ENCODE measurements around the gene SLC25A19. TPM values are rescaled to one million over a fixed set of nuclear protein-coding genes. Genes with fewer than 3 reads are reported as not detected.
A peak's percentile ranks its signal among the peaks of the same experiment; 100 is the strongest.
"Not testable (repeated sequence)": the region's sequence is repeated elsewhere in the genome, so short reads cannot be mapped to it uniquely, and the experiment has no call there.

Gene SLC25A19
- total RNA-seq, 1 experiment from 2014 or later, result 6.7 TPM

- DNase-seq (ENCODE audit: low read depth), result no peak
Measured at GRCh38 chr17:75267411-75268232, 21.6 kb downstream of the SLC25A19 start.

GRCh38 chr17:75267153-75267410 is 22.2 kb downstream of the SLC25A19 start:
- DNase-seq (ENCODE audit: low read depth), result no peak

GRCh38 chr17:75266316-75267152 is 22.7 kb downstream of the SLC25A19 start:
- DNase-seq (ENCODE audit: low read depth), result no peak

GRCh38 chr17:75265614-75266315 is 23.5 kb downstream of the SLC25A19 start:
- no peak for DNase-seq (ENCODE audit: low read depth)

GRCh38 chr17:75263055-75263454 is 26.2 kb downstream of the SLC25A19 start:
- DNase-seq (ENCODE audit: low read depth), result no peak

- DNase-seq (ENCODE audit: low read depth), result peak; percentile 46
Measured at GRCh38 chr17:75262112-75262606, 27.1 kb downstream of the SLC25A19 start.

GRCh38 chr17:75261336-75262111 is 27.7 kb downstream of the SLC25A19 start, which contains the start of the genes GGA3 and MRPS7:
TSS of gene GGA3 (minus strand) at chr17:75261606. CDS start at chr17:75261587, 19 bp downstream.
TSS of gene MRPS7 (plus strand) at chr17:75261879. CDS start at chr17:75261901, 22 bp downstream.
- DNase-seq (ENCODE audit: low read depth), result peak; percentile 87

GRCh38 chr17:75260641-75261335 is 28.4 kb downstream of the SLC25A19 start:
- DNase-seq (ENCODE audit: low read depth), result no peak

- not testable (repeated sequence) for DNase-seq (ENCODE audit: low read depth)
Measured at GRCh38 chr17:75257228-75257627, 32.0 kb downstream of the SLC25A19 start.

- not testable (repeated sequence) for DNase-seq (ENCODE audit: low read depth)
Measured at GRCh38 chr17:75255954-75256698, 33.1 kb downstream of the SLC25A19 start.

GRCh38 chr17:75252039-75252816 is 37.0 kb downstream of the SLC25A19 start:
- no peak for DNase-seq (ENCODE audit: low read depth)

- DNase-seq (ENCODE audit: low read depth), result no peak
Measured at GRCh38 chr17:75250009-75250471, 39.2 kb downstream of the SLC25A19 start.

GRCh38 chr17:75249564-75249963 is 39.7 kb downstream of the SLC25A19 start:
- DNase-seq (ENCODE audit: low read depth), result no peak

- DNase-seq (ENCODE audit: low read depth), result no peak
Measured at GRCh38 chr17:75246404-75246803, 42.8 kb downstream of the SLC25A19 start.

- DNase-seq (ENCODE audit: low read depth), result no peak
Measured at GRCh38 chr17:75245011-75245410, 44.2 kb downstream of the SLC25A19 start.

GRCh38 chr17:75244133-75244866 is 44.9 kb downstream of the SLC25A19 start:
- no peak for DNase-seq (ENCODE audit: low read depth)

GRCh38 chr17:75242461-75243042 is 46.7 kb downstream of the SLC25A19 start:
- DNase-seq (ENCODE audit: low read depth), result no peak

- DNase-seq (ENCODE audit: low read depth), result no peak
Measured at GRCh38 chr17:75241996-75242460, 47.2 kb downstream of the SLC25A19 start.

Data from M059J (cell line).